ENCODE data around the gene RDH5. TPM values are rescaled to one million over a fixed set of nuclear protein-coding genes. Genes with fewer than 3 reads are reported as not detected.
"Not testable (repeated sequence)": the region's sequence is repeated elsewhere in the genome, so short reads cannot be mapped to it uniquely, and the experiment has no call there.

The RDH5 gene
- total RNA-seq, 1 experiment from 2014 or later = 6.2 TPM

DNA sequence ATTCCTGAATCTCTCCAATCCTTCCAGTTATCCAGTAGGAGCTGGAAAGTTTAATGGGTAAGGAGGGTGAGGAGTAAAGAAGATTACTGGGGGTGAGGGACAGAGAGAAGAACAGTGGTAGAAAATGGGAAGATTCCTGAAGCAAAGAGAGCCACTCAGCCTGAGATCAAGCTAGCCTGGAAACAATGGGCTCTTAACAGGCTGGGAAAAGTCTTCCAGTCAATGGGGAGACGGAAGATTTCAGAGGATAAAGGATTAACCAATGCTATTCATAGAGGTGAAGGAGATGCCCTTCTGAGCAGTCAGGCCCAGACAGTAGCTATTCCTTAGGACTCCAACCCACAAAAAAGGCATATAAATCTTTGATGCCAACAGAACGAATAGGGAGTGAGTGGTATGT is 37.5 kb downstream of the RDH5 start:
- intact Hi-C loops (cut with micrococcal nuclease) = no loop called here
- DNase-seq (ENCODE audit: low read depth, low spot score) = no peak
- TF ChIP-seq POLR2AphosphoS5 (IDR thresholded peaks at IDR 0.05; ENCODE audit: low read depth, low read length) = no peak
- no peak for TF ChIP-seq ELF1 (IDR thresholded peaks at IDR 0.05; ENCODE audit: borderline replicate concordance, low read depth)
- TF ChIP-seq POLR2A (IDR thresholded peaks at IDR 0.05; ENCODE audit: borderline replicate concordance, extremely low read depth, insufficient read depth, insufficient read length) = no peak
- TF ChIP-seq, protein P1, sequence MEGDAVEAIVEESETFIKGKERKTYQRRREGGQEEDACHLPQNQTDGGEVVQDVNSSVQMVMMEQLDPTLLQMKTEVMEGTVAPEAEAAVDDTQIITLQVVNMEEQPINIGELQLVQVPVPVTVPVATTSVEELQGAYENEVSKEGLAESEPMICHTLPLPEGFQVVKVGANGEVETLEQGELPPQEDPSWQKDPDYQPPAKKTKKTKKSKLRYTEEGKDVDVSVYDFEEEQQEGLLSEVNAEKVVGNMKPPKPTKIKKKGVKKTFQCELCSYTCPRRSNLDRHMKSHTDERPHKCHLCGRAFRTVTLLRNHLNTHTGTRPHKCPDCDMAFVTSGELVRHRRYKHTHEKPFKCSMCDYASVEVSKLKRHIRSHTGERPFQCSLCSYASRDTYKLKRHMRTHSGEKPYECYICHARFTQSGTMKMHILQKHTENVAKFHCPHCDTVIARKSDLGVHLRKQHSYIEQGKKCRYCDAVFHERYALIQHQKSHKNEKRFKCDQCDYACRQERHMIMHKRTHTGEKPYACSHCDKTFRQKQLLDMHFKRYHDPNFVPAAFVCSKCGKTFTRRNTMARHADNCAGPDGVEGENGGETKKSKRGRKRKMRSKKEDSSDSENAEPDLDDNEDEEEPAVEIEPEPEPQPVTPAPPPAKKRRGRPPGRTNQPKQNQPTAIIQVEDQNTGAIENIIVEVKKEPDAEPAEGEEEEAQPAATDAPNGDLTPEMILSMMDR (IDR thresholded peaks at IDR 0.05 in 2 of 3, conservative IDR thresholded peaks at IDR 0.05 in 1 of 3; ENCODE audit: borderline replicate concordance in 1 of 3, insufficient read depth in 1 of 3, low read depth in 2 of 3, low read length in 2 of 3) = no peak
- no peak for TF ChIP-seq EZH2phosphoT487 (IDR thresholded peaks at IDR 0.05; ENCODE audit: borderline replicate concordance)
- TF ChIP-seq, protein P2, sequence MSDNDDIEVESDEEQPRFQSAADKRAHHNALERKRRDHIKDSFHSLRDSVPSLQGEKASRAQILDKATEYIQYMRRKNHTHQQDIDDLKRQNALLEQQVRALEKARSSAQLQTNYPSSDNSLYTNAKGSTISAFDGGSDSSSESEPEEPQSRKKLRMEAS (IDR thresholded peaks at IDR 0.05) = no peak
- TF ChIP-seq YY1 (IDR thresholded peaks at IDR 0.05; ENCODE audit: extremely low read depth, insufficient replicate concordance, low read depth, low read length) = no peak
- TF ChIP-seq, protein P3, sequence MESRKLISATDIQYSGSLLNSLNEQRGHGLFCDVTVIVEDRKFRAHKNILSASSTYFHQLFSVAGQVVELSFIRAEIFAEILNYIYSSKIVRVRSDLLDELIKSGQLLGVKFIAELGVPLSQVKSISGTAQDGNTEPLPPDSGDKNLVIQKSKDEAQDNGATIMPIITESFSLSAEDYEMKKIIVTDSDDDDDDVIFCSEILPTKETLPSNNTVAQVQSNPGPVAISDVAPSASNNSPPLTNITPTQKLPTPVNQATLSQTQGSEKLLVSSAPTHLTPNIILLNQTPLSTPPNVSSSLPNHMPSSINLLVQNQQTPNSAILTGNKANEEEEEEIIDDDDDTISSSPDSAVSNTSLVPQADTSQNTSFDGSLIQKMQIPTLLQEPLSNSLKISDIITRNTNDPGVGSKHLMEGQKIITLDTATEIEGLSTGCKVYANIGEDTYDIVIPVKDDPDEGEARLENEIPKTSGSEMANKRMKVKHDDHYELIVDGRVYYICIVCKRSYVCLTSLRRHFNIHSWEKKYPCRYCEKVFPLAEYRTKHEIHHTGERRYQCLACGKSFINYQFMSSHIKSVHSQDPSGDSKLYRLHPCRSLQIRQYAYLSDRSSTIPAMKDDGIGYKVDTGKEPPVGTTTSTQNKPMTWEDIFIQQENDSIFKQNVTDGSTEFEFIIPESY (IDR thresholded peaks at IDR 0.05; ENCODE audit: extremely low read depth, insufficient replicate concordance, low read length) = no peak
- no peak for TF ChIP-seq TCF7L2 (IDR thresholded peaks at IDR 0.05; ENCODE audit: borderline replicate concordance, extremely low read depth, insufficient read depth, insufficient read length)
- no peak for TF ChIP-seq CBX3 (IDR thresholded peaks at IDR 0.05; ENCODE audit: low read depth)
- no peak for TF ChIP-seq RAD21 (IDR thresholded peaks at IDR 0.05; ENCODE audit: low read depth)
- Histone ChIP-seq H3K36me3 (ENCODE audit: control insufficient read depth in 1 of 2, insufficient read depth in 2 of 2, low read length in 2 of 2) (peaks cover 37 to 51% of the 10 kb centered on the region in 2 experiments), H3K4me1 (ENCODE audit: control insufficient read depth in 1 of 2, insufficient read depth in 2 of 2, low read length in 2 of 2) (no peaks in the 10 kb centered on the region), H3K4me2 (ENCODE audit: low read length) (no peak overlapping the region), H3K27ac (ENCODE audit: low read depth, low read length) (no peak overlapping the region), H3K9me3 (ENCODE audit: control insufficient read depth in 1 of 2, insufficient read depth in 1 of 2, low read depth in 1 of 2, low read length in 2 of 2) (no peaks in the 10 kb centered on the region), H4K20me1 (ENCODE audit: insufficient read depth) (no peaks in the 10 kb centered on the region), H2AFZ (ENCODE audit: low read depth, low read length, poor library complexity, severe bottlenecking) (no peak overlapping the region), H3K27me3 (ENCODE audit: insufficient read depth, low read length) (no peaks in the 10 kb centered on the region), H3K79me2 (ENCODE audit: insufficient read depth, low read length) (peaks cover 2% of the 10 kb centered on the region; the same call in 1 of the 2 replicates), H3K9me2 (ENCODE audit: insufficient read depth) (no peaks in the 10 kb centered on the region), H3K9ac (ENCODE audit: low read length) (no peak overlapping the region), H3K4me3 (replicated peaks in 1 of 2; ENCODE audit: low read depth in 1 of 2, low read length in 2 of 2) (no peak overlapping the region)
- no peak for ATAC-seq
- ChIA-PET RAD21 (ENCODE audit: low non-redundant PET in 1 of 2, low total read pairs in 2 of 2, uncharacterized antibody in 2 of 2, unreplicated experiment in 2 of 2) (no interaction called here), CTCF (interaction anchor here (0.6 to 0.8 kb wide), 2 partner anchors 20 to 183 kb away, joined by 3 read pairs; no protein-coding TSS in a partner anchor), POLR2A (no interaction called here)
- no TSS peak for BruUV-seq (replicated peaks)

DNA sequence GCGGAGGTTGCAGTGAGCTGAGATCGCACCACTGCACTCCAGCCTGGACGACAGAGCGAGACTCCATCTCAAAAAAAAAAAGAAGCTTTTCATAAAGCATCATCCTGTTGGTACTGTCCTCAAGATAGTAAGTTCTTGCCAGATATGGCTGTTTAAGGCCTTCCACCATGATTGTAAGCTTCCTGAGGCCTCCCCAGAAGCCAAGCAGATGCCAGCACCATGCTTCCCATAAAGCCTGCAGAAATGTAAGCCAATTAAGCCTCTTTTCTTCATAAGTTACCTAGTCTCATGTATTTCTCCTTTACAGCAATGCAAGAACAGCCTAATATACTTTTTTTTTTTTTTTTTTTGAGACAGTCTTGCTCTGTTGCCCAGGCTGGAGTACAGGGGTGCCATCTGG is 38.4 kb downstream of the RDH5 start:
- ATAC-seq; CTCF ChIA-PET; DNase-seq (ENCODE audit: low read depth, low spot score); BruUV-seq (replicated peaks); H3K4me2 ChIP-seq (ENCODE audit: low read length); H3K79me2 ChIP-seq (ENCODE audit: insufficient read depth, low read length); H3K4me1 ChIP-seq (ENCODE audit: control insufficient read depth in 1 of 2, insufficient read depth in 2 of 2, low read length in 2 of 2); H3K27me3 ChIP-seq (ENCODE audit: insufficient read depth, low read length); H3K27ac ChIP-seq (ENCODE audit: low read depth, low read length); H3K9ac ChIP-seq (ENCODE audit: low read length); H2AFZ ChIP-seq (ENCODE audit: low read depth, low read length, poor library complexity, severe bottlenecking); RAD21 ChIA-PET (ENCODE audit: low non-redundant PET in 1 of 2, low total read pairs in 2 of 2, uncharacterized antibody in 2 of 2, unreplicated experiment in 2 of 2); intact Hi-C loops (cut with micrococcal nuclease); POLR2A ChIA-PET; H3K9me3 ChIP-seq (ENCODE audit: control insufficient read depth in 1 of 2, insufficient read depth in 1 of 2, low read depth in 1 of 2, low read length in 2 of 2); H3K9me2 ChIP-seq (ENCODE audit: insufficient read depth); H3K4me3 ChIP-seq (replicated peaks in 1 of 2; ENCODE audit: low read depth in 1 of 2, low read length in 2 of 2); H4K20me1 ChIP-seq (ENCODE audit: insufficient read depth): not testable (repeated sequence)
- peaks cover 38 to 45% of the 10 kb centered on the region in 2 experiments for H3K36me3 ChIP-seq (ENCODE audit: control insufficient read depth in 1 of 2, insufficient read depth in 2 of 2, low read length in 2 of 2)
